Adrenal gland (tissue), 5 donors: Measurements from ENCODE around the gene TMEM135.

Experiments used
- CTCF ChIP-seq, 6 experiments: fragments of 450-650 bp in 4 of 6; fragments of 200-600 bp in 2 of 6; sonication (generic) in 1 of 6; IDR thresholded peaks; 1 replicate in 5 of 6; 2 replicates in 1 of 6; pipeline versions ENCODE4 v1.5.1 to v1.8.0; 2016 to 2021; ENCODE audit warnings: antibody characterized with exemption in 6 of 6, mild to moderate bottlenecking in 2 of 6, moderate library complexity in 1 of 6
- POLR2A ChIP-seq, 2 donors: fragments of 450-650 bp; IDR thresholded peaks; one replicate each; pipeline ENCODE4 v1.6.1; 2017; ENCODE audit warnings: antibody characterized with exemption in 2 of 2, mild to moderate bottlenecking in 2 of 2, moderate library complexity in 1 of 2
- donor health status: DM: no; HTN: no; CAD: no.

DNA sequence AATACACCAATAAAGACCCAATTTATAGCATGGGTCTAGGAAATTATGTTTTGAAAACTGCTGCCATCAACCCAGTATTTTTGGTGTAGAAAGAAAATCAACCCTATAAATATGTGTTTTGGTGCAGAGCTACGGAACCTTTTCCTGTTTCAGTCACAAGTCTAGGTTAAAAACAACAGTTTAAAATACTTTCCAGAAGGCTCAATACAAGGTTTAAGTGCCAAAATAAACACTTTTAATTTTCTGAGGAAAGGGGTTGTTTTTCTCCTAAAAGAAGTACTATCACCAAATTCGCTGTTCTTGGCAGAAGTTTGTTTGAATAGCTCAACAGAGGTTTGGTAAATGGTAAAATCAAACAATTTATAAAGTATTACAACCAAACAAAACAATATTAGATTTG, 201.3 kb downstream of the TMEM135 start:
- TF ChIP-seq CTCF (IDR thresholded peaks at IDR 0.05), result no peak
- no peak for TF ChIP-seq POLR2A (IDR thresholded peaks at IDR 0.05)
